GM13977 (cell line): ENCODE results near the gene ADGRF4.

Source experiments
- DNase-seq: peaks from one replicate; pipeline ENCODE4 v3.0.0; 2012; ENCODE audit warnings: low spot score
- CTCF ChIP-seq: IDR thresholded peaks from 2 replicates; pipeline ENCODE4 v1.5.1; 2012; ENCODE audit warnings: mild to moderate bottlenecking, control low read depth; ENCODE audit not compliant: insufficient read depth; ENCODE audit errors: extremely low read depth, missing control alignments
- in situ Hi-C: fragments of 300-500 bp; cut with MboI; formaldehyde crosslinking; loops from one replicate; pipeline ENCODE4 v1.12.0; 2022; ENCODE audit warnings: low sequenced_read_pairs, low pct_unique_long_range_greater_than_20kb, mixed read lengths, inconsistent platforms; ENCODE audit not compliant: unreplicated experiment

The ADGRF4 gene

GRCh38 chr6:47759364-47759763, 61.0 kb downstream of the ADGRF4 start:
- DNase-seq: no peak
- in situ Hi-C loops: no loop called here
- no peak for TF ChIP-seq CTCF

- TF ChIP-seq CTCF: no peak
- DNase-seq: no peak
- in situ Hi-C loops: no loop called here
Observed at GRCh38 chr6:47762502-47762901, 64.1 kb downstream of the ADGRF4 start.

- in situ Hi-C loops: no loop called here
- TF ChIP-seq CTCF: no peak
- DNase-seq: no peak
Observed at GRCh38 chr6:47766445-47766844, 68.1 kb downstream of the ADGRF4 start.

- DNase-seq: no peak
- TF ChIP-seq CTCF: no peak
- in situ Hi-C loops: no loop called here
Observed at GRCh38 chr6:47767102-47767501, 68.7 kb downstream of the ADGRF4 start.

- no peak for TF ChIP-seq CTCF
- DNase-seq: no peak
- in situ Hi-C loops: no loop called here
Observed at GRCh38 chr6:47769982-47770381, 71.6 kb downstream of the ADGRF4 start.
